Measurements from ENCODE around the gene SOX1. TPM values are rescaled to one million over a fixed set of nuclear protein-coding genes. Genes with fewer than 3 reads are reported as not detected.

Gene SOX1
- total RNA-seq, 2 experiments from 2014 or later: not detected

GRCh38 chr13:112056284-112056727 lies 10.6 kb upstream of the SOX1 start:
- TF ChIP-seq CTCF (conservative IDR thresholded peaks at IDR 0.05; ENCODE audit: low read length): no peak
- no peak for TF ChIP-seq EZH2phosphoT487 (IDR thresholded peaks at IDR 0.05; ENCODE audit: borderline replicate concordance, low read depth, low read length)
- H3K9me2 ChIP-seq (ENCODE audit: insufficient read depth, low read length): no peaks in the 10 kb centered on the region
- intact Hi-C loops (cut with micrococcal nuclease; ENCODE audit: unreplicated experiment): no loop called here

GRCh38 chr13:112056739-112057438 lies 10.1 kb upstream of the SOX1 start:
- BruUV-seq (replicated peaks): no TSS peak
- POLR2A ChIA-PET: no interaction called here
- Histone ChIP-seq H3K79me2 (ENCODE audit: insufficient read depth, low read depth, low read length) (no peaks in the 10 kb centered on the region), H3K9me3 (ENCODE audit: low read length) (no peaks in the 10 kb centered on the region), H3K27ac (ENCODE audit: low read depth, low read length, poor library complexity, severe bottlenecking) (no peak overlapping the region), H3K4me1 (ENCODE audit: insufficient read depth, low read length, poor library complexity, severe bottlenecking) (no peaks in the 10 kb centered on the region), H2AFZ (ENCODE audit: low read length) (no peak overlapping the region), H3K4me3 (ENCODE audit: low read depth, low read length, poor library complexity, severe bottlenecking) (no peak overlapping the region), H3K9me2 (ENCODE audit: insufficient read depth, low read length) (no peaks in the 10 kb centered on the region), H3K4me2 (ENCODE audit: low read length) (no peak overlapping the region), H3K36me3 (ENCODE audit: insufficient read depth, low read length) (no peaks in the 10 kb centered on the region), H4K20me1 (ENCODE audit: insufficient read depth, low read length) (no peaks in the 10 kb centered on the region)
- no peak for DNase-seq (ENCODE audit: low spot score)
- intact Hi-C loops (cut with micrococcal nuclease; ENCODE audit: unreplicated experiment): no loop called here
- TF ChIP-seq CTCF (conservative IDR thresholded peaks at IDR 0.05; ENCODE audit: low read length) (no peak), EZH2phosphoT487 (IDR thresholded peaks at IDR 0.05; ENCODE audit: borderline replicate concordance, low read depth, low read length) (no peak)
- CTCF ChIA-PET (ENCODE audit: unreplicated experiment): no interaction called here

More at GRCh38 chr13:112056284-112056727, 10.6 kb upstream of the SOX1 start:
- no TSS peak for BruUV-seq (replicated peaks)
- no peaks in the 10 kb centered on the region for H3K36me3 ChIP-seq (ENCODE audit: insufficient read depth, low read length)
- no peaks in the 10 kb centered on the region for H3K9me3 ChIP-seq (ENCODE audit: low read length)
- no peak overlapping the region for H2AFZ ChIP-seq (ENCODE audit: low read length)
- ChIA-PET CTCF (ENCODE audit: unreplicated experiment) (no interaction called here), POLR2A (no interaction called here)
- no peak overlapping the region for H3K27ac ChIP-seq (ENCODE audit: low read depth, low read length, poor library complexity, severe bottlenecking)
- no peak overlapping the region for H3K4me3 ChIP-seq (ENCODE audit: low read depth, low read length, poor library complexity, severe bottlenecking)
- no peaks in the 10 kb centered on the region for H3K4me1 ChIP-seq (ENCODE audit: insufficient read depth, low read length, poor library complexity, severe bottlenecking)
- no peak for DNase-seq (ENCODE audit: low spot score)
- H3K4me2 ChIP-seq (ENCODE audit: low read length): no peak overlapping the region
- no peaks in the 10 kb centered on the region for H3K79me2 ChIP-seq (ENCODE audit: insufficient read depth, low read depth, low read length)
- H4K20me1 ChIP-seq (ENCODE audit: insufficient read depth, low read length): no peaks in the 10 kb centered on the region

GRCh38 chr13:112057439-112057735 lies 9.6 kb upstream of the SOX1 start:
- DNase-seq (ENCODE audit: low spot score): no peak
- no peak overlapping the region for H3K4me2 ChIP-seq (ENCODE audit: low read length)
- H3K9me2 ChIP-seq (ENCODE audit: insufficient read depth, low read length): no peaks in the 10 kb centered on the region
- H3K4me3 ChIP-seq (ENCODE audit: low read depth, low read length, poor library complexity, severe bottlenecking): no peak overlapping the region
- intact Hi-C loops (cut with micrococcal nuclease; ENCODE audit: unreplicated experiment): no loop called here
- H3K27ac ChIP-seq (ENCODE audit: low read depth, low read length, poor library complexity, severe bottlenecking): no peak overlapping the region
- H3K9me3 ChIP-seq (ENCODE audit: low read length): no peaks in the 10 kb centered on the region
- H3K4me1 ChIP-seq (ENCODE audit: insufficient read depth, low read length, poor library complexity, severe bottlenecking): no peaks in the 10 kb centered on the region
- TF ChIP-seq EZH2phosphoT487 (IDR thresholded peaks at IDR 0.05; ENCODE audit: borderline replicate concordance, low read depth, low read length) (no peak), CTCF (conservative IDR thresholded peaks at IDR 0.05; ENCODE audit: low read length) (no peak)
- H2AFZ ChIP-seq (ENCODE audit: low read length): no peak overlapping the region
- no peaks in the 10 kb centered on the region for H4K20me1 ChIP-seq (ENCODE audit: insufficient read depth, low read length)
- POLR2A ChIA-PET: no interaction called here
- CTCF ChIA-PET (ENCODE audit: unreplicated experiment): no interaction called here
- no TSS peak for BruUV-seq (replicated peaks)
- no peaks in the 10 kb centered on the region for H3K79me2 ChIP-seq (ENCODE audit: insufficient read depth, low read depth, low read length)
- H3K36me3 ChIP-seq (ENCODE audit: insufficient read depth, low read length): no peaks in the 10 kb centered on the region

All from OCI-LY7 (cell line).